ENCODE results near the gene DAG1. TPM values are rescaled to one million over a fixed set of nuclear protein-coding genes. Genes with fewer than 3 reads are reported as not detected.

DAG1 gene
- total and polyA plus RNA-seq, 2 experiments from 2014 or later = 50.3 to 59.9 TPM

- TF ChIP-seq CTCF (IDR thresholded peaks at IDR 0.05; ENCODE audit: poor library complexity) (no peak), EZH2phosphoT487 (IDR thresholded peaks at IDR 0.05; ENCODE audit: low read depth, severe bottlenecking, unreplicated experiment) (no peak), EZH2 (IDR thresholded peaks at IDR 0.05; ENCODE audit: borderline replicate concordance) (no peak)
- no peak overlapping the region for H3K4me2 ChIP-seq
- H3K4me3 ChIP-seq = no peak overlapping the region
- no peaks in the 10 kb centered on the region for H3K4me1 ChIP-seq (ENCODE audit: insufficient read depth)
- no peaks in the 10 kb centered on the region for H3K36me3 ChIP-seq (replicated peaks; ENCODE audit: insufficient read depth, low read depth)
- no peaks in the 10 kb centered on the region for H4K20me1 ChIP-seq (ENCODE audit: insufficient read depth, poor library complexity, severe bottlenecking)
- H3K27ac ChIP-seq = no peak overlapping the region
- no peak overlapping the region for H2AFZ ChIP-seq
- WGBS (ENCODE audit: low lambda C conversion rate, missing lambda C conversion rate) = 90% methylated on average over 14 of the region's 16 CpGs
- no peaks in the 10 kb centered on the region for H3K9me3 ChIP-seq (ENCODE audit: low read depth)
- no peaks in the 10 kb centered on the region for H3K79me2 ChIP-seq
- DNase-seq (ENCODE audit: low spot score) = no peak
- H3K27me3 ChIP-seq = no peaks in the 10 kb centered on the region
- no peaks in the 10 kb centered on the region for H3K9me2 ChIP-seq (replicated peaks; ENCODE audit: insufficient read depth)
Measured at GRCh38 chr3:49536875-49537533, 66.9 kb downstream of the DAG1 start.

- 1% methylated on average over 37 of the region's 63 CpGs for WGBS (ENCODE audit: low lambda C conversion rate, missing lambda C conversion rate)
- Histone ChIP-seq H3K4me3 (peak overlapping the region; percentile 25), H3K27ac (peak overlapping the region; percentile 62), H2AFZ (peak overlapping the region; percentile 60), H3K36me3 (replicated peaks; ENCODE audit: insufficient read depth, low read depth) (no peaks in the 10 kb centered on the region), H3K4me1 (ENCODE audit: insufficient read depth) (no peaks in the 10 kb centered on the region), H3K27me3 (peaks cover 7% of the 10 kb centered on the region), H3K9me3 (ENCODE audit: low read depth) (no peaks in the 10 kb centered on the region), H3K9me2 (replicated peaks; ENCODE audit: insufficient read depth) (no peaks in the 10 kb centered on the region), H4K20me1 (ENCODE audit: insufficient read depth, poor library complexity, severe bottlenecking) (no peaks in the 10 kb centered on the region), H3K79me2 (no peaks in the 10 kb centered on the region), H3K4me2 (peak overlapping the region; percentile 85)
- TF ChIP-seq EZH2phosphoT487 (IDR thresholded peaks at IDR 0.05; ENCODE audit: low read depth, severe bottlenecking, unreplicated experiment) (no peak), CTCF (IDR thresholded peaks at IDR 0.05; ENCODE audit: poor library complexity) (peak; percentile 92)
- DNase-seq (ENCODE audit: low spot score) = peak; percentile 99
Measured at GRCh38 chr3:49539659-49540560, 69.8 kb downstream of the DAG1 start.

GRCh38 chr3:49552087-49552486 lies 82.0 kb downstream of the DAG1 start:
- Histone ChIP-seq H3K79me2 (no peaks in the 10 kb centered on the region), H3K27ac (no peak overlapping the region), H3K4me1 (ENCODE audit: insufficient read depth) (peaks cover 10% of the 10 kb centered on the region), H3K4me2 (no peak overlapping the region), H3K4me3 (no peak overlapping the region), H4K20me1 (ENCODE audit: insufficient read depth, poor library complexity, severe bottlenecking) (no peaks in the 10 kb centered on the region), H2AFZ (no peak overlapping the region), H3K27me3 (peaks cover 11% of the 10 kb centered on the region), H3K9me3 (ENCODE audit: low read depth) (no peaks in the 10 kb centered on the region), H3K9me2 (replicated peaks; ENCODE audit: insufficient read depth) (no peaks in the 10 kb centered on the region), H3K36me3 (replicated peaks; ENCODE audit: insufficient read depth, low read depth) (no peaks in the 10 kb centered on the region)
- DNase-seq (ENCODE audit: low spot score) = no peak
- TF ChIP-seq CTCF (IDR thresholded peaks at IDR 0.05; ENCODE audit: poor library complexity) (no peak), EZH2phosphoT487 (IDR thresholded peaks at IDR 0.05; ENCODE audit: low read depth, severe bottlenecking, unreplicated experiment) (no peak), EZH2 (IDR thresholded peaks at IDR 0.05; ENCODE audit: borderline replicate concordance) (no peak)

Data from hepatocyte (in vitro differentiated cells).